Astrocyte (in vitro differentiated cells and primary cell): ENCODE data around the gene MYBL2. TPM values are rescaled to one million over a fixed set of nuclear protein-coding genes. Genes with fewer than 3 reads are reported as not detected.
A peak's percentile ranks its signal among the peaks of the same experiment; 100 is the strongest.
"Not testable (repeated sequence)": the region's sequence is repeated elsewhere in the genome, so short reads cannot be mapped to it uniquely, and the experiment has no call there.

ENCODE experiments used
- DNase-seq: peaks from one replicate; pipeline ENCODE4 v3.0.0-alpha.2; 2010; ENCODE audit warnings: low read depth
- FAIRE-seq: peaks from 2 replicates; lab custom pipeline; 2011; peaks lifted over from hg19 to GRCh38; lab: Jason Lieb, UNC
- H2AFZ ChIP-seq: 2 replicates; pipeline ENCODE4 v1.6.0; 2012; ENCODE audit warnings: low read depth, low read length, inconsistent platforms
- H3K27ac ChIP-seq: 2 replicates; pipeline ENCODE4 v1.5.1; 2011; ENCODE audit warnings: low read depth, low read length, inconsistent platforms
- H3K27me3 ChIP-seq: 2 replicates; pipeline ENCODE4 v1.6.0; 2011; ENCODE audit warnings: low read length, inconsistent platforms; ENCODE audit not compliant: insufficient read depth
- H3K36me3 ChIP-seq: 2 replicates; pipeline ENCODE4 v1.5.1; 2011; ENCODE audit warnings: low read length, inconsistent platforms; ENCODE audit not compliant: insufficient read depth
- H3K4me1 ChIP-seq: 2 replicates; pipeline ENCODE4 v1.5.1; 2011; ENCODE audit warnings: low read length, inconsistent platforms; ENCODE audit not compliant: insufficient read depth
- H3K4me2 ChIP-seq: 2 replicates; pipeline ENCODE4 v1.6.0; 2012; ENCODE audit warnings: low read length, inconsistent platforms
- H3K4me3 ChIP-seq: 2 replicates; pipeline ENCODE4 v1.5.1; 2011; ENCODE audit warnings: low read depth, mild to moderate bottlenecking, low read length, inconsistent platforms; ENCODE audit not compliant: insufficient read depth
- H3K79me2 ChIP-seq: 2 replicates; pipeline ENCODE4 v1.6.0; 2012; ENCODE audit warnings: mild to moderate bottlenecking, low read length, inconsistent platforms; ENCODE audit not compliant: insufficient read depth
- H3K9ac ChIP-seq: 2 replicates; pipeline ENCODE4 v1.6.0; 2012; ENCODE audit warnings: mild to moderate bottlenecking, low read length, inconsistent platforms
- H3K9me3 ChIP-seq: 2 replicates; pipeline ENCODE4 v1.5.1; 2012; ENCODE audit warnings: low read depth, mild to moderate bottlenecking, low read length, inconsistent platforms; ENCODE audit not compliant: insufficient read depth
- H4K20me1 ChIP-seq: 2 replicates; pipeline ENCODE4 v1.6.0; 2012; ENCODE audit warnings: low read length, inconsistent platforms; ENCODE audit not compliant: insufficient read depth
- H3K27ac Mint-ChIP-seq: one replicate; pipeline ENCODE4 v1.8.0; 2021; ENCODE audit warnings: mild to moderate bottlenecking, mixed read lengths; ENCODE audit not compliant: unreplicated experiment
- H3K27me3 Mint-ChIP-seq: one replicate; pipeline ENCODE4 v1.8.0; 2021; ENCODE audit warnings: low read depth, mixed read lengths; ENCODE audit not compliant: unreplicated experiment
- H3K36me3 Mint-ChIP-seq: one replicate; pipeline ENCODE4 v1.8.0; 2021; ENCODE audit warnings: low read depth, mixed read lengths; ENCODE audit not compliant: unreplicated experiment
- H3K4me1 Mint-ChIP-seq: one replicate; pipeline ENCODE4 v1.8.0; 2021; ENCODE audit warnings: low read depth, mixed read lengths; ENCODE audit not compliant: unreplicated experiment
- H3K4me3 Mint-ChIP-seq: one replicate; pipeline ENCODE4 v1.8.0; 2021; ENCODE audit warnings: mild to moderate bottlenecking, moderate library complexity, mixed read lengths; ENCODE audit not compliant: unreplicated experiment
- H3K9me3 Mint-ChIP-seq: one replicate; pipeline ENCODE4 v1.8.0; 2021; ENCODE audit warnings: mild to moderate bottlenecking, mixed read lengths; ENCODE audit not compliant: unreplicated experiment
- CTCF ChIP-seq: IDR thresholded peaks from 2 replicates; pipeline ENCODE4 v1.5.1; 2011; ENCODE audit warnings: low read depth, mild to moderate bottlenecking, inconsistent platforms, low read length, moderate library complexity; ENCODE audit not compliant: insufficient read depth
- EZH2 ChIP-seq: IDR thresholded peaks from 2 replicates; pipeline ENCODE4 v1.6.1; 2012; ENCODE audit warnings: mild to moderate bottlenecking, low read length, inconsistent platforms; ENCODE audit not compliant: insufficient read depth
- total RNA-seq: library from RNA; stranded (reverse); gene quantifications from 2 replicates; pipeline ENCODE4 v1.2.1, GENCODE V29; 2021

MYBL2 gene
- total RNA-seq, 1 donor from 2014 or later: 6.2 TPM

- Histone ChIP-seq H3K4me2 (peak overlapping the region; percentile 65), H3K9ac (no peak overlapping the region), H3K27ac (peak overlapping the region; percentile 18), H3K4me3 (no peak overlapping the region), H3K4me1 (peaks cover 35% of the 10 kb centered on the region), H3K27me3 (no peaks in the 10 kb centered on the region), H3K9me3 (no peaks in the 10 kb centered on the region), H3K36me3 (no peaks in the 10 kb centered on the region), H4K20me1 (no peaks in the 10 kb centered on the region), H3K79me2 (no peaks in the 10 kb centered on the region), H2AFZ (peak overlapping the region; percentile 13)
- DNase-seq (peak; percentile 98), FAIRE-seq (no peak)
- H3K27ac Mint-ChIP-seq: peak overlapping the region; percentile 27
- no peak for TF ChIP-seq CTCF
- peak overlapping the region; percentile 40 for H3K4me3 Mint-ChIP-seq
- no peaks in the 10 kb centered on the region for H3K36me3 Mint-ChIP-seq
- peaks cover 2% of the 10 kb centered on the region for H3K9me3 Mint-ChIP-seq
- peaks cover 9% of the 10 kb centered on the region for H3K4me1 Mint-ChIP-seq
- peaks cover 14% of the 10 kb centered on the region for H3K27me3 Mint-ChIP-seq
Observed at GRCh38 chr20:43752561-43753301, 85.8 kb downstream of the MYBL2 start.

GRCh38 chr20:43755390-43755789 is 88.5 kb downstream of the MYBL2 start:
- H3K27me3 Mint-ChIP-seq: peaks cover 31% of the 10 kb centered on the region
- H3K4me3 Mint-ChIP-seq: no peak overlapping the region
- no peak overlapping the region for H2AFZ ChIP-seq
- H3K9me3 Mint-ChIP-seq: peaks cover 2% of the 10 kb centered on the region
- H3K9me3 ChIP-seq: no peaks in the 10 kb centered on the region
- no peak overlapping the region for H3K27ac Mint-ChIP-seq
- no peak for FAIRE-seq
- H3K36me3 Mint-ChIP-seq: no peaks in the 10 kb centered on the region
- H3K27ac ChIP-seq: peak overlapping the region; percentile 40
- H3K27me3 ChIP-seq: no peaks in the 10 kb centered on the region
- H3K4me3 ChIP-seq: no peak overlapping the region
- H3K4me2 ChIP-seq: peak overlapping the region; percentile 33
- no peaks in the 10 kb centered on the region for H4K20me1 ChIP-seq
- DNase-seq: peak; percentile 76
- peaks cover 32% of the 10 kb centered on the region for H3K4me1 ChIP-seq
- H3K36me3 ChIP-seq: no peaks in the 10 kb centered on the region
- no peaks in the 10 kb centered on the region for H3K79me2 ChIP-seq
- no peak overlapping the region for H3K9ac ChIP-seq
- TF ChIP-seq EZH2 (no peak), CTCF (no peak)
- peaks cover 9% of the 10 kb centered on the region for H3K4me1 Mint-ChIP-seq

GRCh38 chr20:43755851-43756250 is 88.9 kb downstream of the MYBL2 start:
- H3K4me3 Mint-ChIP-seq: no peak overlapping the region
- H3K4me1 Mint-ChIP-seq: peaks cover 9% of the 10 kb centered on the region
- Histone ChIP-seq H2AFZ (peak overlapping the region; percentile 14), H3K79me2 (no peaks in the 10 kb centered on the region), H3K9me3 (no peaks in the 10 kb centered on the region), H3K36me3 (no peaks in the 10 kb centered on the region), H3K4me2 (peak overlapping the region; percentile 33), H3K4me3 (no peak overlapping the region), H3K27me3 (no peaks in the 10 kb centered on the region), H4K20me1 (no peaks in the 10 kb centered on the region), H3K4me1 (peaks cover 29% of the 10 kb centered on the region), H3K27ac (peak overlapping the region; percentile 40), H3K9ac (peak overlapping the region; percentile 33)
- DNase-seq: peak; percentile 90
- H3K27ac Mint-ChIP-seq: no peak overlapping the region
- H3K9me3 Mint-ChIP-seq: peaks cover 2% of the 10 kb centered on the region
- FAIRE-seq: no peak
- H3K36me3 Mint-ChIP-seq: no peaks in the 10 kb centered on the region
- TF ChIP-seq EZH2: no peak
- TF ChIP-seq CTCF: no peak
- peaks cover 31% of the 10 kb centered on the region for H3K27me3 Mint-ChIP-seq

GRCh38 chr20:43757888-43758287 is 91.0 kb downstream of the MYBL2 start:
- peak; percentile 38 for DNase-seq
- H3K4me1 ChIP-seq, H3K4me3 Mint-ChIP-seq, H3K9me3 ChIP-seq, H3K27ac Mint-ChIP-seq, H3K9me3 Mint-ChIP-seq, H3K27me3 ChIP-seq, H3K79me2 ChIP-seq, H3K9ac ChIP-seq, H4K20me1 ChIP-seq, FAIRE-seq, H3K4me1 Mint-ChIP-seq, H3K4me3 ChIP-seq, H3K36me3 Mint-ChIP-seq, H2AFZ ChIP-seq, H3K36me3 ChIP-seq, H3K27ac ChIP-seq, H3K4me2 ChIP-seq: not testable (repeated sequence)
- peaks cover 42% of the 10 kb centered on the region for H3K27me3 Mint-ChIP-seq
